Dermis blood vessel endothelial cell (primary cell): ENCODE measurements around the gene RNF31. TPM values are rescaled to one million over a fixed set of nuclear protein-coding genes. Genes with fewer than 3 reads are reported as not detected.
A peak's percentile ranks its signal among the peaks of the same experiment; 100 is the strongest.

Source experiments
- DNase-seq: peaks from one replicate; pipeline ENCODE4 v3.0.0; 2010
- total RNA-seq: library from RNA; depleted of rRNA; stranded (reverse); fragments of >200 nt; gene quantifications from 2 replicates; pipeline ENCODE4 v1.2.3, GENCODE V29; 2014

Gene RNF31
- total RNA-seq, 1 donor from 2014 or later = 54.1 TPM

- peak; percentile 97 for DNase-seq
Measured at GRCh38 chr14:24160850-24161804, 13.8 kb downstream of the RNF31 start, which contains the start of gene IRF9. TSS of gene IRF9 (plus strand) at chr14:24161265. CDS start at chr14:24162145, 880 bp downstream.

- DNase-seq = peak; percentile 37
Measured at GRCh38 chr14:24162093-24162492, 14.8 kb downstream of the RNF31 start.

GRCh38 chr14:24164518-24164991 lies 17.3 kb downstream of the RNF31 start:
- DNase-seq = no peak

GRCh38 chr14:24165785-24166184 lies 18.5 kb downstream of the RNF31 start:
- no peak for DNase-seq

GRCh38 chr14:24167469-24168114 lies 20.3 kb downstream of the RNF31 start:
- no peak for DNase-seq

GRCh38 chr14:24171422-24172260 lies 24.3 kb downstream of the RNF31 start, which contains the start of gene REC8:
TSS of gene REC8 (plus strand) at chr14:24172080. CDS start at chr14:24172553, 473 bp downstream.
- DNase-seq = peak; percentile 97

- no peak for DNase-seq
Measured at GRCh38 chr14:24172261-24172860, 25.1 kb downstream of the RNF31 start.

- no peak for DNase-seq
Measured at GRCh38 chr14:24172871-24173281, 25.6 kb downstream of the RNF31 start.

GRCh38 chr14:24176599-24176998 lies 29.3 kb downstream of the RNF31 start:
- no peak for DNase-seq

GRCh38 chr14:24177041-24177825 lies 29.9 kb downstream of the RNF31 start:
- no peak for DNase-seq

GRCh38 chr14:24177891-24178290 lies 30.6 kb downstream of the RNF31 start:
- no peak for DNase-seq

GRCh38 chr14:24178399-24179178 lies 31.3 kb downstream of the RNF31 start:
- no peak for DNase-seq

- DNase-seq = no peak
Measured at GRCh38 chr14:24179294-24179960, 32.1 kb downstream of the RNF31 start.

GRCh38 chr14:24179961-24180796 lies 32.9 kb downstream of the RNF31 start:
- DNase-seq = peak; percentile 73

GRCh38 chr14:24181371-24182077 lies 34.2 kb downstream of the RNF31 start:
- DNase-seq = no peak

GRCh38 chr14:24182110-24182882 lies 35.0 kb downstream of the RNF31 start:
- no peak for DNase-seq

GRCh38 chr14:24183014-24183481 lies 35.8 kb downstream of the RNF31 start:
- DNase-seq = no peak
